Fibroblast of lung (primary cell): ENCODE measurements around the gene SCUBE3. TPM values are rescaled to one million over a fixed set of nuclear protein-coding genes. Genes with fewer than 3 reads are reported as not detected.

Experiments used
- DNase-seq, 2 donors: peaks; one replicate each; pipeline versions ENCODE4 v3.0.0 to v3.0.0-alpha.2; 2010; ENCODE audit warnings: low read depth in 2 of 2
- H2AFZ ChIP-seq: 2 replicates; pipeline ENCODE4 v1.5.1; 2012; ENCODE audit warnings: low read length, control low read depth, inconsistent platforms
- H3K27ac ChIP-seq: 2 replicates; pipeline ENCODE4 v1.5.1; 2011; ENCODE audit warnings: low read length, control low read depth; ENCODE audit not compliant: insufficient read depth
- H3K27me3 ChIP-seq: 2 replicates; pipeline ENCODE4 v1.5.1; 2011; ENCODE audit warnings: mild to moderate bottlenecking, low read length; ENCODE audit not compliant: control insufficient read depth, insufficient read depth
- H3K36me3 ChIP-seq: 2 replicates; pipeline ENCODE4 v1.5.1; 2011; ENCODE audit warnings: low read length; ENCODE audit not compliant: control insufficient read depth, insufficient read depth
- H3K4me1 ChIP-seq: 2 replicates; pipeline ENCODE4 v1.5.1; 2011; ENCODE audit warnings: low read length; ENCODE audit not compliant: control insufficient read depth, insufficient read depth; ENCODE audit errors: extremely low read depth
- H3K4me2 ChIP-seq: 2 replicates; pipeline ENCODE4 v1.5.1; 2011; ENCODE audit warnings: low read length, control low read depth; ENCODE audit not compliant: insufficient read depth; ENCODE audit errors: extremely low read depth
- H3K4me3 ChIP-seq, 4 experiments: fragments of 200-600 bp in 1 of 4; sonication (generic) in 1 of 4; replicated peaks in 1 of 4; 2 replicates each; pipeline ENCODE4 v1.5.1; 2011 to 2016; ENCODE audit warnings: low read length in 4 of 4, low read depth in 3 of 4, mild to moderate bottlenecking in 3 of 4, control low read depth in 2 of 4, inconsistent platforms in 1 of 4, mixed read lengths in 1 of 4; ENCODE audit not compliant: insufficient read depth in 1 of 4; ENCODE audit errors: control extremely low read depth in 1 of 4
- H3K79me2 ChIP-seq: 2 replicates; pipeline ENCODE4 v1.5.1; 2012; ENCODE audit warnings: mild to moderate bottlenecking, low read length, inconsistent platforms; ENCODE audit not compliant: control insufficient read depth, insufficient read depth
- H3K9ac ChIP-seq: 2 replicates; pipeline ENCODE4 v1.5.1; 2011; ENCODE audit warnings: mild to moderate bottlenecking, low read length, control low read depth; ENCODE audit not compliant: insufficient read depth
- H3K9me3 ChIP-seq: 2 replicates; pipeline ENCODE4 v1.5.1; 2012; ENCODE audit warnings: low read depth, low read length; ENCODE audit not compliant: control insufficient read depth, insufficient read depth
- H4K20me1 ChIP-seq: 2 replicates; pipeline ENCODE4 v1.5.1; 2011; ENCODE audit warnings: low read length; ENCODE audit not compliant: control insufficient read depth, insufficient read depth; ENCODE audit errors: extremely low read depth
- CTCF ChIP-seq, 2 donors: IDR thresholded peaks in 1 of 2; conservative IDR thresholded peaks in 1 of 2; 1 replicate in 1 of 2; 2 replicates in 1 of 2; pipeline ENCODE4 v1.5.1; 2011 to 2012; ENCODE audit warnings: low read length in 2 of 2, control low read depth in 1 of 2, inconsistent platforms in 1 of 2, low read depth in 1 of 2, mild to moderate bottlenecking in 1 of 2
- EZH2 ChIP-seq: IDR thresholded peaks from 2 replicates; pipeline ENCODE4 v1.5.1; 2012; ENCODE audit warnings: low read length, control low read depth, mild to moderate bottlenecking; ENCODE audit errors: missing control alignments
- polyA minus RNA-seq: library from RNA; depleted of rRNA, polyadenylated mRNA; stranded (reverse); fragments of >200 nt; gene quantifications from 2 replicates; pipeline ENCODE4 v1.2.3, GENCODE V29; 2011; ENCODE audit warnings: low replicate concordance
- polyA plus RNA-seq, 2 donors: library from polyadenylated mRNA; depleted of rRNA in 1 of 2; stranded (reverse) in 1 of 2; unstranded in 1 of 2; fragments of >200 nt; gene quantifications; 2 replicates each; pipeline ENCODE4 v1.2.1, GENCODE V29; 2011 to 2012; ENCODE audit warnings: missing spikeins in 1 of 2
- total RNA-seq: library from RNA; depleted of rRNA; stranded (reverse); fragments of >200 nt; gene quantifications from 2 replicates; pipeline ENCODE4 v1.2.1, GENCODE V29; 2014

Gene SCUBE3
- total RNA-seq (under 0.01 TPM in 2 replicates), polyA plus RNA-seq (0.29 and 1.2 TPM in 2 replicates), polyA minus RNA-seq (0.37 and 2.7 TPM in 2 replicates)
- polyA plus RNA-seq (2012): 0.20 and 1.1 TPM in 2 replicates

GRCh38 chr6:35213824-35214756 is at the start of gene SCUBE3:
Gene SCUBE3 (plus strand): TSS chr6:35213956. CDS start chr6:35214419, 463 bp downstream.
- Histone ChIP-seq H3K79me2 (no peaks in the 10 kb centered on the region), H3K9me3 (no peaks in the 10 kb centered on the region), H4K20me1 (no peaks in the 10 kb centered on the region), H2AFZ (peak within 1 kb of the TSS; percentile 52), H3K27me3 (peaks cover 19% of the 10 kb centered on the region), H3K36me3 (no peaks in the 10 kb centered on the region), H3K4me1 (no peaks in the 10 kb centered on the region), H3K4me3 (peak within 1 kb of the TSS; percentile 44 to 60 (median 54)), H3K27ac (no peak within 1 kb of the TSS), H3K9ac (no peak within 1 kb of the TSS), H3K4me2 (peak within 1 kb of the TSS; percentile 85)
- peak; percentile 32 to 57 for DNase-seq
- TF ChIP-seq EZH2 (no peak), CTCF (conservative IDR thresholded peaks at IDR 0.05 in 1 of 2, IDR thresholded peaks at IDR 0.05 in 1 of 2; ENCODE audit: low read depth in 1 of 2, low read length in 2 of 2) (no peak)

- Histone ChIP-seq H3K79me2 (no peaks in the 10 kb centered on the region), H3K4me2 (no peak overlapping the region), H3K36me3 (no peaks in the 10 kb centered on the region), H3K9ac (no peak overlapping the region), H3K27me3 (no peaks in the 10 kb centered on the region), H2AFZ (no peak overlapping the region), H3K9me3 (no peaks in the 10 kb centered on the region), H4K20me1 (no peaks in the 10 kb centered on the region), H3K27ac (no peak overlapping the region), H3K4me3 (no peak overlapping the region), H3K4me1 (no peaks in the 10 kb centered on the region)
- TF ChIP-seq EZH2 (no peak), CTCF (conservative IDR thresholded peaks at IDR 0.05 in 1 of 2, IDR thresholded peaks at IDR 0.05 in 1 of 2; ENCODE audit: low read depth in 1 of 2, low read length in 2 of 2) (no peak)
- DNase-seq: no peak
Observed at GRCh38 chr6:35164277-35164676, 49.5 kb upstream of the SCUBE3 start.

- Histone ChIP-seq H3K9me3 (no peaks in the 10 kb centered on the region), H3K27me3 (no peaks in the 10 kb centered on the region), H3K79me2 (no peaks in the 10 kb centered on the region), H3K27ac (no peak overlapping the region), H3K4me3 (no peak overlapping the region), H2AFZ (no peak overlapping the region), H3K4me2 (no peak overlapping the region), H3K9ac (no peak overlapping the region), H3K4me1 (peaks cover 2% of the 10 kb centered on the region), H3K36me3 (no peaks in the 10 kb centered on the region), H4K20me1 (no peaks in the 10 kb centered on the region)
- DNase-seq: no peak
- TF ChIP-seq EZH2 (no peak), CTCF (conservative IDR thresholded peaks at IDR 0.05 in 1 of 2, IDR thresholded peaks at IDR 0.05 in 1 of 2; ENCODE audit: low read depth in 1 of 2, low read length in 2 of 2) (no peak)
Observed at GRCh38 chr6:35164868-35165267, 48.9 kb upstream of the SCUBE3 start.
